WTC11 (cell line): ENCODE results near the gene KDM4B. TPM values are rescaled to one million over a fixed set of nuclear protein-coding genes. Genes with fewer than 3 reads are reported as not detected.

ENCODE experiments used
- ATAC-seq: fragments of 200-7000 bp; cut with Tn5 transposase; 2 replicates; pipeline ENCODE4 v1.10.0; 2021; ENCODE audit warnings: mild to moderate bottlenecking, moderate library complexity
- CTCF ChIA-PET: fragments of 300-600 bp; sonication (Branson Sonifier 250); formaldehyde crosslinking; loops from one replicate; lab custom pipeline; 2021; ENCODE audit warnings: antibody characterized with exemption; lab: Charles Lee
- POLR2A ChIA-PET: fragments of 350-600 bp; sonication (Branson Sonifier 250); formaldehyde crosslinking; loops from one replicate; lab custom pipeline; 2021; ENCODE audit warnings: antibody characterized with exemption; lab: Charles Lee
- DNase-seq: peaks from one replicate; pipeline ENCODE4 v3.0.0; 2021; ENCODE audit warnings: low spot score
- H3K27ac Mint-ChIP-seq: 2 replicates; pipeline ENCODE4 v1.8.0; 2021; ENCODE audit warnings: mixed read lengths
- H3K27me3 Mint-ChIP-seq: 2 replicates; pipeline ENCODE4 v1.8.0; 2021; ENCODE audit warnings: low read depth, mild to moderate bottlenecking, moderate library complexity, mixed read lengths
- H3K36me3 Mint-ChIP-seq: 2 replicates; pipeline ENCODE4 v1.8.0; 2021; ENCODE audit warnings: mixed read lengths
- H3K4me1 Mint-ChIP-seq: 2 replicates; pipeline ENCODE4 v1.8.0; 2022; ENCODE audit warnings: mixed read lengths
- H3K4me3 Mint-ChIP-seq: 2 replicates; pipeline ENCODE4 v1.8.0; 2021; ENCODE audit warnings: mild to moderate bottlenecking, moderate library complexity, mixed read lengths
- H3K9me3 Mint-ChIP-seq: 2 replicates; pipeline ENCODE4 v1.8.0; 2021; ENCODE audit warnings: mixed read lengths
- ESRRA ChIP-seq: sonication (generic); formaldehyde crosslinking; IDR thresholded peaks from 2 replicates; pipeline ENCODE4 v1.8.1; 2022; ENCODE audit warnings: mild to moderate bottlenecking, missing genetic modification reagents, borderline replicate concordance
- GABPB1 ChIP-seq: sonication (generic); formaldehyde crosslinking; IDR thresholded peaks from 2 replicates; pipeline ENCODE4 v1.8.1; 2023; ENCODE audit warnings: mild to moderate bottlenecking, missing genetic modification reagents
- HMGA2 ChIP-seq: fragments of 250-450 bp; sonication (Bioruptor Pico); IDR thresholded peaks from 2 replicates; pipeline ENCODE4 v1.4.0; 2021; ENCODE audit warnings: mild to moderate bottlenecking, moderate library complexity
- JUN ChIP-seq: sonication (generic); formaldehyde crosslinking; IDR thresholded peaks from 2 replicates; pipeline ENCODE4 v1.8.0; 2023; ENCODE audit warnings: mild to moderate bottlenecking, missing genetic modification reagents
- MXD4 ChIP-seq: fragments of 250-450 bp; sonication (Bioruptor Pico); IDR thresholded peaks from 2 replicates; pipeline ENCODE4 v1.8.0; 2021; ENCODE audit warnings: mild to moderate bottlenecking, moderate library complexity, borderline replicate concordance
- NR1H2 ChIP-seq: sonication (generic); formaldehyde crosslinking; IDR thresholded peaks from 2 replicates; pipeline ENCODE4 v1.9.0; 2021; ENCODE audit warnings: mild to moderate bottlenecking, moderate library complexity, missing genetic modification reagents
- NR2C2 ChIP-seq: sonication (generic); formaldehyde crosslinking; IDR thresholded peaks from 2 replicates; pipeline ENCODE4 v1.8.0; 2022; ENCODE audit warnings: mild to moderate bottlenecking, missing genetic modification reagents
- OVOL2 ChIP-seq: fragments of 250-450 bp; sonication (Bioruptor Pico); IDR thresholded peaks from 2 replicates; pipeline ENCODE4 v1.9.0; 2021; ENCODE audit warnings: mild to moderate bottlenecking, borderline replicate concordance
- SOX15 ChIP-seq: fragments of 250-450 bp; sonication (Bioruptor Pico); IDR thresholded peaks from 2 replicates; pipeline ENCODE4 v1.9.0; 2021; ENCODE audit warnings: mild to moderate bottlenecking
- TCF7 ChIP-seq: sonication (generic); formaldehyde crosslinking; IDR thresholded peaks from 2 replicates; pipeline ENCODE4 v1.8.0; 2022; ENCODE audit warnings: mild to moderate bottlenecking, low read depth, missing genetic modification reagents, moderate library complexity
- TP53 ChIP-seq: sonication (generic); formaldehyde crosslinking; IDR thresholded peaks from 2 replicates; pipeline ENCODE4 v1.8.1; 2023; ENCODE audit warnings: mild to moderate bottlenecking, missing genetic modification reagents
- ZNF121 ChIP-seq: sonication (generic); formaldehyde crosslinking; IDR thresholded peaks from 2 replicates; pipeline ENCODE4 v1.8.0; 2023; ENCODE audit warnings: missing genetic modification reagents
- ZNF263 ChIP-seq: sonication (generic); formaldehyde crosslinking; IDR thresholded peaks from 2 replicates; pipeline ENCODE4 v1.8.1; 2022; ENCODE audit warnings: low read depth, mild to moderate bottlenecking, moderate library complexity, missing genetic modification reagents
- ZNF396 ChIP-seq: fragments of 250-450 bp; sonication (Bioruptor Pico); IDR thresholded peaks from 2 replicates; pipeline ENCODE4 v1.8.0; 2021; ENCODE audit warnings: mild to moderate bottlenecking, moderate library complexity, borderline replicate concordance
- total RNA-seq: library from RNA; stranded (reverse); gene quantifications from 3 replicates; pipeline ENCODE4 v1.2.3, GENCODE V29; 2021
- TF ChIP-seq, protein P1 (sequence below): sonication (generic); formaldehyde crosslinking; IDR thresholded peaks from 2 replicates; pipeline ENCODE4 v1.8.0; 2022; ENCODE audit warnings: missing genetic modification reagents
- TF ChIP-seq, protein P2 (sequence below): sonication (generic); formaldehyde crosslinking; IDR thresholded peaks from 2 replicates; pipeline ENCODE4 v1.8.1; 2022; ENCODE audit warnings: mild to moderate bottlenecking, moderate library complexity, missing genetic modification reagents
- TF ChIP-seq, protein P3 (sequence below): sonication (generic); formaldehyde crosslinking; IDR thresholded peaks from 2 replicates; pipeline ENCODE4 v1.8.1; 2023; ENCODE audit warnings: mild to moderate bottlenecking, missing genetic modification reagents, borderline replicate concordance
- TF ChIP-seq, protein P4 (sequence below): sonication (generic); formaldehyde crosslinking; IDR thresholded peaks from 2 replicates; pipeline ENCODE4 v1.8.0; 2023; ENCODE audit warnings: mild to moderate bottlenecking, missing genetic modification reagents
- TF ChIP-seq, protein P5 (sequence below): sonication (generic); formaldehyde crosslinking; IDR thresholded peaks from 2 replicates; pipeline ENCODE4 v1.8.1; 2022; ENCODE audit warnings: low read depth, missing genetic modification reagents, borderline replicate concordance
- TF ChIP-seq, protein P6 (sequence below): sonication (generic); formaldehyde crosslinking; IDR thresholded peaks from 2 replicates; pipeline ENCODE4 v1.8.1; 2023; ENCODE audit warnings: mild to moderate bottlenecking, moderate library complexity, missing genetic modification reagents
- TF ChIP-seq, protein P7 (sequence below): sonication (generic); formaldehyde crosslinking; IDR thresholded peaks from 2 replicates; pipeline ENCODE4 v1.8.1; 2023; ENCODE audit warnings: mild to moderate bottlenecking, missing genetic modification reagents

KDM4B gene
- total RNA-seq, 1 experiment from 2014 or later, result 43.2 TPM

DNA sequence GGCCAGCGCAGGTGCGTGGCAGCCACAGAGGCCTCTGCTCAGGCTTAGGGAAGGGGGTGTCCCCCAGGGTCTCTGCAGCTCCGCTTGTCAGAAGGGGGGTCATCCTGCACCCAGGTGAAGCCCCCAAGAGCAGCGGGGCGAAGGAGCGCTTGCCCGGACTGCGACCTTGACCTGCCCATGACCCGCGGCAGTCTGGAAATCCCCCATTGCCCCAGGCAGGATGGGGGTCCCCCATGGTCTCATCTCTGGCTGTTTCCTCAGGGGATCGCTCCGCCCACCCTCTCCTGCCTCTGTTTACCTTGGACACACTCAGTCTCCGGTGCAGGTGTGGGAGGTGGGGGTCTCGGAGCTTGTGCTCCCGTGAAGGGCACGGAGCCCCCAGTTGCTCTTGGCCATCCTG is 82.7 kb downstream of the KDM4B start:
- no peaks in the 10 kb centered on the region for H3K4me1 Mint-ChIP-seq
- POLR2A ChIA-PET, result no interaction called here
- CTCF ChIA-PET, result interaction anchor here (1.1 to 4.3 kb wide), 13 partner anchors 23 to 184 kb away, joined by 3 to 65 read pairs (median 10); partner anchors contain the start of gene PLIN3

DNA sequence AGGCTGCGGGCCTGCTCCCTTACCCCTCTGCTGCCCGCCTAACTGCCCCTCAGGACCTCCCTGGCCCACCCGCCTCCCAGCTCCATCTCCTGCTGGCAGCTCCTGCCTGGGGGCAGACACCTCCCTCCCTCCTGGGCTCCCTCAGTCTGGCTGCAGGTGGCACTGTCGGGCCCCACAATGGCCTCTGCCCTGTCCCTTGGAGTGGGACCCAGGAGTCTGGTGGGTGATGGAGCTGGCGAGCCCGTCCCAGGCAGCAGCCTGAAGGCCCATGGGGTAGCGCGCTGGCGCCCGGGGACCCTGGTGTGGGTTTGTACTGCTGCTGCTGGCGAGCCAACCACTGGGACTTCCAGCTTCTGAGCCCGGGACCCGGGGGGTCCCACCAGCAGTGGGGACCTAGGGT is 83.6 kb downstream of the KDM4B start:
- Mint-ChIP-seq H3K27me3 (no peaks in the 10 kb centered on the region), H3K27ac (no peak overlapping the region)
- TF ChIP-seq, protein P1, sequence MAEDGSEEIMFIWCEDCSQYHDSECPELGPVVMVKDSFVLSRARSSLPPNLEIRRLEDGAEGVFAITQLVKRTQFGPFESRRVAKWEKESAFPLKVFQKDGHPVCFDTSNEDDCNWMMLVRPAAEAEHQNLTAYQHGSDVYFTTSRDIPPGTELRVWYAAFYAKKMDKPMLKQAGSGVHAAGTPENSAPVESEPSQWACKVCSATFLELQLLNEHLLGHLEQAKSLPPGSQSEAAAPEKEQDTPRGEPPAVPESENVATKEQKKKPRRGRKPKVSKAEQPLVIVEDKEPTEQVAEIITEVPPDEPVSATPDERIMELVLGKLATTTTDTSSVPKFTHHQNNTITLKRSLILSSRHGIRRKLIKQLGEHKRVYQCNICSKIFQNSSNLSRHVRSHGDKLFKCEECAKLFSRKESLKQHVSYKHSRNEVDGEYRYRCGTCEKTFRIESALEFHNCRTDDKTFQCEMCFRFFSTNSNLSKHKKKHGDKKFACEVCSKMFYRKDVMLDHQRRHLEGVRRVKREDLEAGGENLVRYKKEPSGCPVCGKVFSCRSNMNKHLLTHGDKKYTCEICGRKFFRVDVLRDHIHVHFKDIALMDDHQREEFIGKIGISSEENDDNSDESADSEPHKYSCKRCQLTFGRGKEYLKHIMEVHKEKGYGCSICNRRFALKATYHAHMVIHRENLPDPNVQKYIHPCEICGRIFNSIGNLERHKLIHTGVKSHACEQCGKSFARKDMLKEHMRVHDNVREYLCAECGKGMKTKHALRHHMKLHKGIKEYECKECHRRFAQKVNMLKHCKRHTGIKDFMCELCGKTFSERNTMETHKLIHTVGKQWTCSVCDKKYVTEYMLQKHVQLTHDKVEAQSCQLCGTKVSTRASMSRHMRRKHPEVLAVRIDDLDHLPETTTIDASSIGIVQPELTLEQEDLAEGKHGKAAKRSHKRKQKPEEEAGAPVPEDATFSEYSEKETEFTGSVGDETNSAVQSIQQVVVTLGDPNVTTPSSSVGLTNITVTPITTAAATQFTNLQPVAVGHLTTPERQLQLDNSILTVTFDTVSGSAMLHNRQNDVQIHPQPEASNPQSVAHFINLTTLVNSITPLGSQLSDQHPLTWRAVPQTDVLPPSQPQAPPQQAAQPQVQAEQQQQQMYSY (CRISPR knock-in tag), result no peak
- TF ChIP-seq SOX15, result no peak
- TF ChIP-seq, protein P2, sequence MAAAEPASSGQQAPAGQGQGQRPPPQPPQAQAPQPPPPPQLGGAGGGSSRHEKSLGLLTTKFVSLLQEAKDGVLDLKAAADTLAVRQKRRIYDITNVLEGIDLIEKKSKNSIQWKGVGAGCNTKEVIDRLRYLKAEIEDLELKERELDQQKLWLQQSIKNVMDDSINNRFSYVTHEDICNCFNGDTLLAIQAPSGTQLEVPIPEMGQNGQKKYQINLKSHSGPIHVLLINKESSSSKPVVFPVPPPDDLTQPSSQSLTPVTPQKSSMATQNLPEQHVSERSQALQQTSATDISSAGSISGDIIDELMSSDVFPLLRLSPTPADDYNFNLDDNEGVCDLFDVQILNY (CRISPR knock-in tag), result no peak
- no peak for TF ChIP-seq ZNF263
- TF ChIP-seq, protein P3, sequence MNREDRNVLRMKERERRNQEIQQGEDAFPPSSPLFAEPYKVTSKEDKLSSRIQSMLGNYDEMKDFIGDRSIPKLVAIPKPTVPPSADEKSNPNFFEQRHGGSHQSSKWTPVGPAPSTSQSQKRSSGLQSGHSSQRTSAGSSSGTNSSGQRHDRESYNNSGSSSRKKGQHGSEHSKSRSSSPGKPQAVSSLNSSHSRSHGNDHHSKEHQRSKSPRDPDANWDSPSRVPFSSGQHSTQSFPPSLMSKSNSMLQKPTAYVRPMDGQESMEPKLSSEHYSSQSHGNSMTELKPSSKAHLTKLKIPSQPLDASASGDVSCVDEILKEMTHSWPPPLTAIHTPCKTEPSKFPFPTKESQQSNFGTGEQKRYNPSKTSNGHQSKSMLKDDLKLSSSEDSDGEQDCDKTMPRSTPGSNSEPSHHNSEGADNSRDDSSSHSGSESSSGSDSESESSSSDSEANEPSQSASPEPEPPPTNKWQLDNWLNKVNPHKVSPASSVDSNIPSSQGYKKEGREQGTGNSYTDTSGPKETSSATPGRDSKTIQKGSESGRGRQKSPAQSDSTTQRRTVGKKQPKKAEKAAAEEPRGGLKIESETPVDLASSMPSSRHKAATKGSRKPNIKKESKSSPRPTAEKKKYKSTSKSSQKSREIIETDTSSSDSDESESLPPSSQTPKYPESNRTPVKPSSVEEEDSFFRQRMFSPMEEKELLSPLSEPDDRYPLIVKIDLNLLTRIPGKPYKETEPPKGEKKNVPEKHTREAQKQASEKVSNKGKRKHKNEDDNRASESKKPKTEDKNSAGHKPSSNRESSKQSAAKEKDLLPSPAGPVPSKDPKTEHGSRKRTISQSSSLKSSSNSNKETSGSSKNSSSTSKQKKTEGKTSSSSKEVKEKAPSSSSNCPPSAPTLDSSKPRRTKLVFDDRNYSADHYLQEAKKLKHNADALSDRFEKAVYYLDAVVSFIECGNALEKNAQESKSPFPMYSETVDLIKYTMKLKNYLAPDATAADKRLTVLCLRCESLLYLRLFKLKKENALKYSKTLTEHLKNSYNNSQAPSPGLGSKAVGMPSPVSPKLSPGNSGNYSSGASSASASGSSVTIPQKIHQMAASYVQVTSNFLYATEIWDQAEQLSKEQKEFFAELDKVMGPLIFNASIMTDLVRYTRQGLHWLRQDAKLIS, result no peak

More for the DNA sequence above, 82.7 kb downstream of the KDM4B start:
- no peak for DNase-seq
- no peak overlapping the region for H3K27ac Mint-ChIP-seq
- no peaks in the 10 kb centered on the region for H3K9me3 Mint-ChIP-seq
- ATAC-seq, result no peak
- no peaks in the 10 kb centered on the region for H3K36me3 Mint-ChIP-seq
- H3K4me3 Mint-ChIP-seq, result no peak overlapping the region
- TF ChIP-seq ZNF121 (CRISPR knock-in tag) (no peak), GABPB1 (no peak), TP53 (no peak), OVOL2 (CRISPR knock-in tag) (no peak), MXD4 (CRISPR knock-in tag) (no peak), HMGA2 (CRISPR knock-in tag) (no peak), ZNF396 (no peak), JUN (no peak), ESRRA (CRISPR knock-in tag) (no peak), NR2C2 (CRISPR knock-in tag) (no peak), NR1H2 (no peak), TCF7 (CRISPR knock-in tag) (no peak)
- TF ChIP-seq, protein P4, sequence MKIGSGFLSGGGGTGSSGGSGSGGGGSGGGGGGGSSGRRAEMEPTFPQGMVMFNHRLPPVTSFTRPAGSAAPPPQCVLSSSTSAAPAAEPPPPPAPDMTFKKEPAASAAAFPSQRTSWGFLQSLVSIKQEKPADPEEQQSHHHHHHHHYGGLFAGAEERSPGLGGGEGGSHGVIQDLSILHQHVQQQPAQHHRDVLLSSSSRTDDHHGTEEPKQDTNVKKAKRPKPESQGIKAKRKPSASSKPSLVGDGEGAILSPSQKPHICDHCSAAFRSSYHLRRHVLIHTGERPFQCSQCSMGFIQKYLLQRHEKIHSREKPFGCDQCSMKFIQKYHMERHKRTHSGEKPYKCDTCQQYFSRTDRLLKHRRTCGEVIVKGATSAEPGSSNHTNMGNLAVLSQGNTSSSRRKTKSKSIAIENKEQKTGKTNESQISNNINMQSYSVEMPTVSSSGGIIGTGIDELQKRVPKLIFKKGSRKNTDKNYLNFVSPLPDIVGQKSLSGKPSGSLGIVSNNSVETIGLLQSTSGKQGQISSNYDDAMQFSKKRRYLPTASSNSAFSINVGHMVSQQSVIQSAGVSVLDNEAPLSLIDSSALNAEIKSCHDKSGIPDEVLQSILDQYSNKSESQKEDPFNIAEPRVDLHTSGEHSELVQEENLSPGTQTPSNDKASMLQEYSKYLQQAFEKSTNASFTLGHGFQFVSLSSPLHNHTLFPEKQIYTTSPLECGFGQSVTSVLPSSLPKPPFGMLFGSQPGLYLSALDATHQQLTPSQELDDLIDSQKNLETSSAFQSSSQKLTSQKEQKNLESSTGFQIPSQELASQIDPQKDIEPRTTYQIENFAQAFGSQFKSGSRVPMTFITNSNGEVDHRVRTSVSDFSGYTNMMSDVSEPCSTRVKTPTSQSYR (CRISPR knock-in tag), result no peak
- TF ChIP-seq, protein P2 (CRISPR knock-in tag), result no peak
- TF ChIP-seq, protein P5, sequence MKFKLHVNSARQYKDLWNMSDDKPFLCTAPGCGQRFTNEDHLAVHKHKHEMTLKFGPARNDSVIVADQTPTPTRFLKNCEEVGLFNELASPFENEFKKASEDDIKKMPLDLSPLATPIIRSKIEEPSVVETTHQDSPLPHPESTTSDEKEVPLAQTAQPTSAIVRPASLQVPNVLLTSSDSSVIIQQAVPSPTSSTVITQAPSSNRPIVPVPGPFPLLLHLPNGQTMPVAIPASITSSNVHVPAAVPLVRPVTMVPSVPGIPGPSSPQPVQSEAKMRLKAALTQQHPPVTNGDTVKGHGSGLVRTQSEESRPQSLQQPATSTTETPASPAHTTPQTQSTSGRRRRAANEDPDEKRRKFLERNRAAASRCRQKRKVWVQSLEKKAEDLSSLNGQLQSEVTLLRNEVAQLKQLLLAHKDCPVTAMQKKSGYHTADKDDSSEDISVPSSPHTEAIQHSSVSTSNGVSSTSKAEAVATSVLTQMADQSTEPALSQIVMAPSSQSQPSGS (CRISPR knock-in tag), result no peak
- TF ChIP-seq, protein P6, sequence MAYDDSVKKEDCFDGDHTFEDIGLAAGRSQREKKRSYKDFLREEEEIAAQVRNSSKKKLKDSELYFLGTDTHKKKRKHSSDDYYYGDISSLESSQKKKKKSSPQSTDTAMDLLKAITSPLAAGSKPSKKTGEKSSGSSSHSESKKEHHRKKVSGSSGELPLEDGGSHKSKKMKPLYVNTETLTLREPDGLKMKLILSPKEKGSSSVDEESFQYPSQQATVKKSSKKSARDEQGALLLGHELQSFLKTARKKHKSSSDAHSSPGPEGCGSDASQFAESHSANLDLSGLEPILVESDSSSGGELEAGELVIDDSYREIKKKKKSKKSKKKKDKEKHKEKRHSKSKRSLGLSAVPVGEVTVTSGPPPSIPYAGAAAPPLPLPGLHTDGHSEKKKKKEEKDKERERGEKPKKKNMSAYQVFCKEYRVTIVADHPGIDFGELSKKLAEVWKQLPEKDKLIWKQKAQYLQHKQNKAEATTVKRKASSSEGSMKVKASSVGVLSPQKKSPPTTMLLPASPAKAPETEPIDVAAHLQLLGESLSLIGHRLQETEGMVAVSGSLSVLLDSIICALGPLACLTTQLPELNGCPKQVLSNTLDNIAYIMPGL, result no peak
- TF ChIP-seq, protein P7, sequence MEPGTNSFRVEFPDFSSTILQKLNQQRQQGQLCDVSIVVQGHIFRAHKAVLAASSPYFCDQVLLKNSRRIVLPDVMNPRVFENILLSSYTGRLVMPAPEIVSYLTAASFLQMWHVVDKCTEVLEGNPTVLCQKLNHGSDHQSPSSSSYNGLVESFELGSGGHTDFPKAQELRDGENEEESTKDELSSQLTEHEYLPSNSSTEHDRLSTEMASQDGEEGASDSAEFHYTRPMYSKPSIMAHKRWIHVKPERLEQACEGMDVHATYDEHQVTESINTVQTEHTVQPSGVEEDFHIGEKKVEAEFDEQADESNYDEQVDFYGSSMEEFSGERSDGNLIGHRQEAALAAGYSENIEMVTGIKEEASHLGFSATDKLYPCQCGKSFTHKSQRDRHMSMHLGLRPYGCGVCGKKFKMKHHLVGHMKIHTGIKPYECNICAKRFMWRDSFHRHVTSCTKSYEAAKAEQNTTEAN (CRISPR knock-in tag), result no peak
- no peaks in the 10 kb centered on the region for H3K27me3 Mint-ChIP-seq

More for the DNA sequence above, 83.6 kb downstream of the KDM4B start:
- no peaks in the 10 kb centered on the region for H3K4me1 Mint-ChIP-seq
- CTCF ChIA-PET, result interaction anchor here (0.6 to 4.3 kb wide), 36 partner anchors 10 to 275 kb away, joined by 3 to 65 read pairs (median 6); partner anchors contain the start of gene PLIN3
- peak; percentile 56 for DNase-seq
- peaks cover 4% of the 10 kb centered on the region; the same call in 1 of the 2 replicates for H3K36me3 Mint-ChIP-seq
- POLR2A ChIA-PET, result interaction anchor here (1.4 kb wide), 1 partner anchor 79 kb away, joined by 3 read pairs; no protein-coding TSS in a partner anchor
- peak; percentile 43 for ATAC-seq
- H3K9me3 Mint-ChIP-seq, result no peaks in the 10 kb centered on the region
- H3K4me3 Mint-ChIP-seq, result no peak overlapping the region
